H1 (cell line): ENCODE measurements around the gene TNNC1.

ENCODE experiments used
- CHD2 ChIP-seq: IDR thresholded peaks from 2 replicates; pipeline ENCODE4 v1.6.1; 2012; ENCODE audit warnings: low read length, improper control_type of control experiment
- CTCF ChIP-seq, 3 experiments: IDR thresholded peaks; 1 replicate in 2 of 3; 2 replicates in 1 of 3; pipeline versions ENCODE4 v1.5.1 to v1.6.1; 2011; ENCODE audit warnings: low read length in 3 of 3, mild to moderate bottlenecking in 3 of 3, inconsistent platforms in 2 of 3, low read depth in 1 of 3, moderate library complexity in 1 of 3; ENCODE audit not compliant: insufficient read depth in 1 of 3; ENCODE audit errors: control extremely low read depth in 1 of 3
- EP300 ChIP-seq, 2 experiments: IDR thresholded peaks; 1 replicate in 1 of 2; 2 replicates in 1 of 2; pipeline ENCODE4 v1.6.1; 2011 to 2012; ENCODE audit warnings: low read depth in 2 of 2, low read length in 2 of 2, mild to moderate bottlenecking in 2 of 2, borderline replicate concordance in 1 of 2, inconsistent platforms in 1 of 2, moderate library complexity in 1 of 2
- GTF2F1 ChIP-seq: IDR thresholded peaks from 2 replicates; pipeline ENCODE4 v1.6.1; 2012; ENCODE audit warnings: low read depth, low read length, improper control_type of control experiment, borderline replicate concordance
- MAX ChIP-seq: IDR thresholded peaks from 2 replicates; pipeline ENCODE4 v1.6.1; 2012; ENCODE audit warnings: inconsistent platforms
- POU5F1 ChIP-seq: IDR thresholded peaks from 2 replicates; pipeline ENCODE4 v1.6.1; 2011; ENCODE audit warnings: low read depth, mild to moderate bottlenecking, low read length, moderate library complexity
- RBBP5 ChIP-seq: IDR thresholded peaks from 2 replicates; pipeline ENCODE4 v1.7.1; 2012; ENCODE audit warnings: low read depth, mild to moderate bottlenecking, inconsistent platforms, low read length, moderate library complexity, borderline replicate concordance
- TEAD4 ChIP-seq: IDR thresholded peaks from 2 replicates; pipeline ENCODE4 v1.6.1; 2012; ENCODE audit warnings: low read depth, low read length, inconsistent platforms, mixed read lengths
- ZNF274 ChIP-seq: IDR thresholded peaks from 2 replicates; pipeline ENCODE4 v1.7.0; 2012; ENCODE audit warnings: low read length, borderline replicate concordance; ENCODE audit errors: extremely low read depth

GRCh38 chr3:52423173-52423572 is 30.7 kb downstream of the TNNC1 start:
- TF ChIP-seq CTCF (IDR thresholded peaks at IDR 0.05; ENCODE audit: control extremely low read depth in 1 of 3, insufficient read depth in 1 of 3, low read depth in 1 of 3, low read length in 3 of 3) (no peak), MAX (no peak), GTF2F1 (no peak), CHD2 (no peak), ZNF274 (no peak), EP300 (IDR thresholded peaks at IDR 0.05; ENCODE audit: borderline replicate concordance in 1 of 2, low read depth in 2 of 2, low read length in 2 of 2) (no peak), POU5F1 (no peak), TEAD4 (no peak), RBBP5 (no peak)
